ENCODE measurements around the gene UBN1.

DNA sequence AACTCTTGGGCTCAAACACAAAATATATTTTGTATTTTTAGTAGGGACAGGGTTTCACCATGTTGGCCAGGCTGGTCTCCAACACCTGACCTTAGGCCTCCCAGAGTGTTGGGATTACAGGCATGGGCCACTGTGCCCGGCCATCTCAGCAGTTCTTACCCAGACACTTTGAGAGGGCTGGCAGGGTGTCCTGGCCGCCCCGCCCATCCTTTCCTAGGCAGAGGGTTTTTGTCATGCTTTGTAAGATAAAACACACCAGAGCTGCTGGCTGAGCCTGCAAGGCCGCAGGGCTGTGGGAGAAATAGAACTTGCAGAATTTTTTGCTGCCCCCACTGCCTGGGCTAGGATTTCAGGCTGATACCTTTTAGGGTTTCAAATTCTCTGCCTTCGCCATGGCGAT, 80.9 kb downstream of the UBN1 start:
- TF ChIP-seq, protein P1, sequence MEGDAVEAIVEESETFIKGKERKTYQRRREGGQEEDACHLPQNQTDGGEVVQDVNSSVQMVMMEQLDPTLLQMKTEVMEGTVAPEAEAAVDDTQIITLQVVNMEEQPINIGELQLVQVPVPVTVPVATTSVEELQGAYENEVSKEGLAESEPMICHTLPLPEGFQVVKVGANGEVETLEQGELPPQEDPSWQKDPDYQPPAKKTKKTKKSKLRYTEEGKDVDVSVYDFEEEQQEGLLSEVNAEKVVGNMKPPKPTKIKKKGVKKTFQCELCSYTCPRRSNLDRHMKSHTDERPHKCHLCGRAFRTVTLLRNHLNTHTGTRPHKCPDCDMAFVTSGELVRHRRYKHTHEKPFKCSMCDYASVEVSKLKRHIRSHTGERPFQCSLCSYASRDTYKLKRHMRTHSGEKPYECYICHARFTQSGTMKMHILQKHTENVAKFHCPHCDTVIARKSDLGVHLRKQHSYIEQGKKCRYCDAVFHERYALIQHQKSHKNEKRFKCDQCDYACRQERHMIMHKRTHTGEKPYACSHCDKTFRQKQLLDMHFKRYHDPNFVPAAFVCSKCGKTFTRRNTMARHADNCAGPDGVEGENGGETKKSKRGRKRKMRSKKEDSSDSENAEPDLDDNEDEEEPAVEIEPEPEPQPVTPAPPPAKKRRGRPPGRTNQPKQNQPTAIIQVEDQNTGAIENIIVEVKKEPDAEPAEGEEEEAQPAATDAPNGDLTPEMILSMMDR (conservative IDR thresholded peaks at IDR 0.05 in 1 of 2, IDR thresholded peaks at IDR 0.05 in 1 of 2; ENCODE audit: extremely low read depth in 1 of 2, insufficient read depth in 1 of 2, low read depth in 1 of 2, low read length in 2 of 2), result no peak
- TF ChIP-seq EZH2 (IDR thresholded peaks at IDR 0.05; ENCODE audit: borderline replicate concordance, low read length), result no peak

All from mammary epithelial cell (primary cell).